ENCODE results near the gene KHDC4. TPM values are rescaled to one million over a fixed set of nuclear protein-coding genes. Genes with fewer than 3 reads are reported as not detected.
A peak's percentile ranks its signal among the peaks of the same experiment; 100 is the strongest.

The KHDC4 gene
- total and polyA plus RNA-seq, 9 of the 15 experiments (the other 6 are each of a cell fraction or from before 2014, with no cell fraction given), result 12.1 to 185 (median 65.6) TPM

GRCh38 chr1:155934097-155934935 lies at the start of gene KHDC4 (continued):
- TF ChIP-seq, protein P1, sequence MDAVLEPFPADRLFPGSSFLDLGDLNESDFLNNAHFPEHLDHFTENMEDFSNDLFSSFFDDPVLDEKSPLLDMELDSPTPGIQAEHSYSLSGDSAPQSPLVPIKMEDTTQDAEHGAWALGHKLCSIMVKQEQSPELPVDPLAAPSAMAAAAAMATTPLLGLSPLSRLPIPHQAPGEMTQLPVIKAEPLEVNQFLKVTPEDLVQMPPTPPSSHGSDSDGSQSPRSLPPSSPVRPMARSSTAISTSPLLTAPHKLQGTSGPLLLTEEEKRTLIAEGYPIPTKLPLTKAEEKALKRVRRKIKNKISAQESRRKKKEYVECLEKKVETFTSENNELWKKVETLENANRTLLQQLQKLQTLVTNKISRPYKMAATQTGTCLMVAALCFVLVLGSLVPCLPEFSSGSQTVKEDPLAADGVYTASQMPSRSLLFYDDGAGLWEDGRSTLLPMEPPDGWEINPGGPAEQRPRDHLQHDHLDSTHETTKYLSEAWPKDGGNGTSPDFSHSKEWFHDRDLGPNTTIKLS (IDR thresholded peaks at IDR 0.05; ENCODE audit: borderline replicate concordance, low read depth), result peak; percentile 87
- TF ChIP-seq ZNF639 (CRISPR knock-in tag; conservative IDR thresholded peaks at IDR 0.05 in 1 of 2, IDR thresholded peaks at IDR 0.05 in 1 of 2) (peak in 1 of 2 experiments; percentile 90; a peak in 1 of 4 replicates), ASH1L (IDR thresholded peaks at IDR 0.05; ENCODE audit: borderline replicate concordance, low read depth, partially characterized antibody) (peak; percentile 76), SP1 (CRISPR knock-in tag; IDR thresholded peaks at IDR 0.05) (peak; percentile 68), RFX1 (IDR thresholded peaks at IDR 0.05) (0 out of 2 replicates have a peak, but pooled peaks have one; percentile 21), NBN (IDR thresholded peaks at IDR 0.05; ENCODE audit: low read depth) (0 out of 2 replicates have a peak, but pooled peaks have one; percentile 24), MCM5 (IDR thresholded peaks at IDR 0.05; ENCODE audit: low read depth) (no peak), ZBTB2 (IDR thresholded peaks at IDR 0.05) (peak; percentile 66; the same call in 1 of the 2 replicates), BRD9 (IDR thresholded peaks at IDR 0.05; ENCODE audit: low read depth, partially characterized antibody) (peak; percentile 42), TCF7L2 (IDR thresholded peaks at IDR 0.05; ENCODE audit: low read depth, low read length) (no peak), ETS1 (conservative IDR thresholded peaks at IDR 0.05; ENCODE audit: control insufficient read depth, low read depth, low read length) (peak; percentile 52; the same call in 1 of the 2 replicates), ZNF143 (CRISPR knock-in tag; IDR thresholded peaks at IDR 0.05) (no peak), FOXM1 (IDR thresholded peaks at IDR 0.05; ENCODE audit: low read depth) (no peak), FOXM1 (CRISPR knock-in tag; IDR thresholded peaks at IDR 0.05; ENCODE audit: low read depth) (0 out of 2 replicates have a peak, but pooled peaks have one; percentile 60), ZNF717 (CRISPR knock-in tag; IDR thresholded peaks at IDR 0.05) (no peak), RB1 (IDR thresholded peaks at IDR 0.05; ENCODE audit: low read depth) (peak; percentile 65; the same call in 1 of the 2 replicates)
- TF ChIP-seq, protein P2, sequence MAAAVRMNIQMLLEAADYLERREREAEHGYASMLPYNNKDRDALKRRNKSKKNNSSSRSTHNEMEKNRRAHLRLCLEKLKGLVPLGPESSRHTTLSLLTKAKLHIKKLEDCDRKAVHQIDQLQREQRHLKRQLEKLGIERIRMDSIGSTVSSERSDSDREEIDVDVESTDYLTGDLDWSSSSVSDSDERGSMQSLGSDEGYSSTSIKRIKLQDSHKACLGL (CRISPR knock-in tag; IDR thresholded peaks at IDR 0.05; ENCODE audit: borderline replicate concordance, poor library complexity, severe bottlenecking), result peak; percentile 49
- TF ChIP-seq, protein P3, sequence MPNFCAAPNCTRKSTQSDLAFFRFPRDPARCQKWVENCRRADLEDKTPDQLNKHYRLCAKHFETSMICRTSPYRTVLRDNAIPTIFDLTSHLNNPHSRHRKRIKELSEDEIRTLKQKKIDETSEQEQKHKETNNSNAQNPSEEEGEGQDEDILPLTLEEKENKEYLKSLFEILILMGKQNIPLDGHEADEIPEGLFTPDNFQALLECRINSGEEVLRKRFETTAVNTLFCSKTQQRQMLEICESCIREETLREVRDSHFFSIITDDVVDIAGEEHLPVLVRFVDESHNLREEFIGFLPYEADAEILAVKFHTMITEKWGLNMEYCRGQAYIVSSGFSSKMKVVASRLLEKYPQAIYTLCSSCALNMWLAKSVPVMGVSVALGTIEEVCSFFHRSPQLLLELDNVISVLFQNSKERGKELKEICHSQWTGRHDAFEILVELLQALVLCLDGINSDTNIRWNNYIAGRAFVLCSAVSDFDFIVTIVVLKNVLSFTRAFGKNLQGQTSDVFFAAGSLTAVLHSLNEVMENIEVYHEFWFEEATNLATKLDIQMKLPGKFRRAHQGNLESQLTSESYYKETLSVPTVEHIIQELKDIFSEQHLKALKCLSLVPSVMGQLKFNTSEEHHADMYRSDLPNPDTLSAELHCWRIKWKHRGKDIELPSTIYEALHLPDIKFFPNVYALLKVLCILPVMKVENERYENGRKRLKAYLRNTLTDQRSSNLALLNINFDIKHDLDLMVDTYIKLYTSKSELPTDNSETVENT (CRISPR knock-in tag; IDR thresholded peaks at IDR 0.05), result peak; percentile 96

Measured in K562 (cell line).